K562 (cell line): ENCODE measurements around the gene CUL5. TPM values are rescaled to one million over a fixed set of nuclear protein-coding genes. Genes with fewer than 3 reads are reported as not detected.

Experiments used
- ATAC-seq: fragments of 200-7000 bp; cut with Tn5 transposase; 3 replicates; pipeline ENCODE4 v1.9.1; 2020; ENCODE audit warnings: moderate library complexity
- BruUV-seq: library from RNA; stranded (reverse); fragments of 400-500 nt; replicated peaks from 2 replicates; lab custom pipeline; 2021; lab: Mats Ljungman, UMichigan
- CTCF ChIA-PET: fragments of 300-600 bp; formaldehyde crosslinking; extraction: SDS; loops from one replicate; lab custom pipeline; 2021; ENCODE audit warnings: low intra/inter-chr PET ratio; lab: Yijun Ruan, JAX
- POLR2A ChIA-PET: fragments of 300-600, 350-650 bp; sonication (Branson Sonifier 250); formaldehyde crosslinking; extraction: SDS; loops from one replicate; lab custom pipeline; 2021; ENCODE audit warnings: antibody characterized with exemption, inconsistent platforms; lab: Yijun Ruan, JAX
- DNase-seq, 4 experiments: peaks; one replicate each; pipeline versions ENCODE4 v3.0.0 to v3.0.0-alpha.2; 2011 to 2018; ENCODE audit warnings: low spot score in 3 of 4, mixed read lengths in 3 of 4; ENCODE audit errors: extremely low read depth in 1 of 4
- FAIRE-seq: peaks from 2 replicates; lab custom pipeline; 2011; peaks lifted over from hg19 to GRCh38; lab: Jason Lieb, UNC
- H2AFZ ChIP-seq: 2 replicates; pipeline ENCODE4 v1.6.0; 2011; ENCODE audit warnings: low read depth, low read length, control low read depth, inconsistent platforms
- H3K27ac ChIP-seq: fragments of 200-600 bp; 3 replicates; pipeline ENCODE4 v1.8.0; 2011; ENCODE audit warnings: low read depth, mild to moderate bottlenecking, control low read depth, inconsistent platforms, low read length, moderate library complexity, mixed read lengths; ENCODE audit errors: extremely low read depth
- H3K27me3 ChIP-seq, 2 experiments: fragments of 300-600 bp in 1 of 2; 2 replicates in 1 of 2; 3 replicates in 1 of 2; pipeline versions ENCODE4 v1.6.0 to v1.8.0; 2011; ENCODE audit warnings: inconsistent platforms in 2 of 2, low read length in 2 of 2, mild to moderate bottlenecking in 1 of 2, mixed read lengths in 1 of 2, moderate library complexity in 1 of 2; ENCODE audit not compliant: control insufficient read depth in 2 of 2, insufficient read depth in 2 of 2
- H3K36me3 ChIP-seq: fragments of 300-600 bp; 3 replicates; pipeline ENCODE4 v1.8.0; 2011; ENCODE audit warnings: mild to moderate bottlenecking, low read length, inconsistent platforms; ENCODE audit not compliant: control insufficient read depth, insufficient read depth
- H3K4me1 ChIP-seq, 2 experiments: fragments of 200-600 bp in 1 of 2; replicated peaks in 1 of 2; 2 replicates in 1 of 2; 3 replicates in 1 of 2; pipeline versions ENCODE4 v1.5.1 to v1.8.0; 2011; ENCODE audit warnings: inconsistent platforms in 2 of 2, low read length in 2 of 2, mild to moderate bottlenecking in 1 of 2, mixed read lengths in 1 of 2, moderate library complexity in 1 of 2; ENCODE audit not compliant: control insufficient read depth in 2 of 2, insufficient read depth in 2 of 2
- H3K4me2 ChIP-seq: 2 replicates; pipeline ENCODE4 v1.6.1; 2011; ENCODE audit warnings: low read length, control low read depth, inconsistent platforms, mixed read lengths; ENCODE audit not compliant: insufficient read depth
- H3K4me3 ChIP-seq: fragments of 200-600 bp; sonication (generic), shearing (Covaris generic); 2 replicates; pipeline ENCODE4 v1.5.1; 2016; ENCODE audit warnings: control low read depth, inconsistent platforms
- H3K79me2 ChIP-seq: fragments of 200-600 bp; 3 replicates; pipeline ENCODE4 v1.8.0; 2011; ENCODE audit warnings: low read length, inconsistent platforms; ENCODE audit not compliant: control insufficient read depth, insufficient read depth
- H3K9ac ChIP-seq, 2 experiments: 2 replicates each; pipeline versions ENCODE4 v1.6.0 to v1.6.1; 2011; ENCODE audit warnings: low read depth in 2 of 2, low read length in 2 of 2, control low read depth in 1 of 2, inconsistent platforms in 1 of 2, mild to moderate bottlenecking in 1 of 2, mixed read lengths in 1 of 2; ENCODE audit not compliant: insufficient read depth in 1 of 2
- H3K9me1 ChIP-seq: one replicate; pipeline ENCODE4 v1.6.0; 2011; ENCODE audit warnings: inconsistent platforms, mild to moderate bottlenecking, low read length, moderate library complexity; ENCODE audit not compliant: control insufficient read depth, insufficient read depth
- H3K9me3 ChIP-seq: replicated peaks from 2 replicates; pipeline ENCODE4 v1.5.1; 2011; ENCODE audit warnings: low read depth, low read length, inconsistent platforms; ENCODE audit not compliant: control insufficient read depth, insufficient read depth
- H4K20me1 ChIP-seq: replicated peaks from 2 replicates; pipeline ENCODE4 v1.6.1; 2011; ENCODE audit warnings: low read length, inconsistent platforms, mixed read lengths; ENCODE audit not compliant: control insufficient read depth, insufficient read depth
- ARNT ChIP-seq, 2 experiments: fragments of 450-650 bp; IDR thresholded peaks; 2 replicates each; pipeline ENCODE4 v1.6.1; 2016; ENCODE audit warnings: mild to moderate bottlenecking in 1 of 2
- ILF3 ChIP-seq: fragments of 450-650 bp; IDR thresholded peaks from 2 replicates; pipeline ENCODE4 v1.6.1; 2018; ENCODE audit warnings: antibody characterized with exemption, mild to moderate bottlenecking, moderate library complexity, borderline replicate concordance
- MECOM ChIP-seq: fragments of 250-450 bp; sonication (Bioruptor Pico); IDR thresholded peaks from 2 replicates; pipeline ENCODE4 v1.8.0; 2022; ENCODE audit warnings: inconsistent platforms
- NR4A1 ChIP-seq, 2 experiments: fragments of 250-450 bp in 1 of 2; fragments of 450-650 bp in 1 of 2; sonication (Bioruptor Pico) in 1 of 2; IDR thresholded peaks; 2 replicates each; pipeline versions ENCODE4 v1.4.0 to v1.6.1; 2016 to 2020; ENCODE audit warnings: mild to moderate bottlenecking in 2 of 2, missing compliant biosample characterization in 1 of 2, missing genetic modification characterization in 1 of 2, moderate library complexity in 1 of 2
- PCBP1 ChIP-seq: fragments of 200-400 bp; formaldehyde crosslinking; IDR thresholded peaks from 2 replicates; pipeline ENCODE4 v1.6.1; 2018; ENCODE audit warnings: mild to moderate bottlenecking, low read depth, low read length; ENCODE audit not compliant: poor library complexity, severe bottlenecking
- TCF3 ChIP-seq: sonication (generic); formaldehyde crosslinking; IDR thresholded peaks from 2 replicates; pipeline ENCODE4 v1.4.0; 2020; ENCODE audit warnings: mild to moderate bottlenecking, missing genetic modification reagents
- THRB ChIP-seq: fragments of 450-650 bp; formaldehyde crosslinking; conservative IDR thresholded peaks from 2 replicates; pipeline ENCODE4 v1.4.0; 2022; ENCODE audit warnings: mild to moderate bottlenecking, missing genetic modification characterization
- ZBED1 ChIP-seq: IDR thresholded peaks from 2 replicates; pipeline ENCODE4 v1.6.1; 2014
- ZNF785 ChIP-seq: fragments of 250-450 bp; sonication (Bioruptor Pico); IDR thresholded peaks from 2 replicates; pipeline ENCODE4 v1.4.0; 2020; ENCODE audit warnings: mild to moderate bottlenecking
- ZZZ3 ChIP-seq: fragments of 450-650 bp; IDR thresholded peaks from 2 replicates; pipeline ENCODE4 v1.6.1; 2016; ENCODE audit warnings: antibody characterized with exemption, mild to moderate bottlenecking, moderate library complexity
- WGBS: fragments of 100-300 bp; shearing (Covaris generic); methylation state at CpG from one replicate; pipeline ENCODE4 v1.1.6; 2016; ENCODE audit warnings: low coverage, mixed read lengths; ENCODE audit not compliant: insufficient coverage; ENCODE audit errors: missing lambda C conversion rate; 5-methylcytosine and 5-hydroxymethylcytosine counted together
- in situ Hi-C: fragments of 300-500 bp; cut with MboI; formaldehyde crosslinking; loops from 4 replicates; pipeline ENCODE4 v1.15.0; 2018; ENCODE audit warnings: inconsistent platforms, mixed read lengths
- intact Hi-C: fragments of 100-400 bp; cut with micrococcal nuclease; formaldehyde crosslinking; loops from 2 replicates; pipeline ENCODE4 v1.14.2; 2022
- polyA plus RNA-seq, 8 experiments: library from polyadenylated mRNA; depleted of rRNA in 4 of 8; stranded (reverse) in 5 of 8; unstranded in 3 of 8; fragments of >200 nt; fragmentation: Nextera tagmentation in 2 of 8; fragmentation: Illumina TruSeq in 1 of 8; extraction: Ambion mirVana in 2 of 8; extraction: Trizol in 1 of 8; gene quantifications; 2 replicates each; pipeline versions ENCODE4 v1.2.1 to v1.2.3, GENCODE V29; 2011 to 2014; ENCODE audit warnings: inconsistent platforms in 1 of 8, missing spikeins in 1 of 8
- total RNA-seq, 7 experiments: library from RNA; depleted of rRNA in 6 of 7; stranded (reverse); fragments of >200 nt in 6 of 7; fragmentation: Illumina TruSeq in 2 of 7; extraction: Trizol in 2 of 7; gene quantifications; 2 replicates each; pipeline versions ENCODE4 v1.2.1 to v1.2.3, GENCODE V29; 2011 to 2021; ENCODE audit warnings: low replicate concordance in 1 of 7

Gene CUL5
- total and polyA plus RNA-seq, 9 of the 15 experiments (the other 6 are each of a cell fraction or from before 2014, with no cell fraction given), result 14.3 to 45.9 (median 23.0) TPM

- no peak overlapping the region for H3K27ac ChIP-seq
- H4K20me1 ChIP-seq, result no peaks in the 10 kb centered on the region
- in situ Hi-C loops, result no loop called here
- H3K9me3 ChIP-seq, result no peaks in the 10 kb centered on the region
- intact Hi-C loops, result no loop called here
- H3K9me1 ChIP-seq, result no peaks in the 10 kb centered on the region
- H3K27me3 ChIP-seq, result peaks cover 4 to 8% of the 10 kb centered on the region in 2 experiments; a peak in 4 of 5 replicates
- ChIA-PET POLR2A (no interaction called here), CTCF (no interaction called here)
- no peak for DNase-seq
- WGBS, result 0% methylated on average over 1 of the region's 1 CpG
- H2AFZ ChIP-seq, result no peak overlapping the region
- no peak overlapping the region for H3K4me3 ChIP-seq
- no peak overlapping the region for H3K4me2 ChIP-seq
- no peak for ATAC-seq
- FAIRE-seq, result no peak
- no peaks in the 10 kb centered on the region for H3K4me1 ChIP-seq
- no peak overlapping the region for H3K9ac ChIP-seq
- BruUV-seq, result no TSS peak
- no peaks in the 10 kb centered on the region for H3K79me2 ChIP-seq
- no peaks in the 10 kb centered on the region for H3K36me3 ChIP-seq
- TF ChIP-seq PCBP1, result no peak
- TF ChIP-seq ARNT (IDR thresholded peaks at IDR 0.05), result no peak
- TF ChIP-seq ZBED1, result no peak
- TF ChIP-seq ZNF785 (CRISPR knock-in tag), result no peak
- no peak for TF ChIP-seq ZZZ3
- TF ChIP-seq NR4A1 (CRISPR knock-in tag; IDR thresholded peaks at IDR 0.05), result no peak
- no peak for TF ChIP-seq NR4A1 (tag; IDR thresholded peaks at IDR 0.05)
- TF ChIP-seq TCF3 (CRISPR knock-in tag), result no peak
- no peak for TF ChIP-seq THRB (CRISPR knock-in tag)
- no peak for TF ChIP-seq MECOM (CRISPR knock-in tag)
- no peak for TF ChIP-seq ILF3
- TF ChIP-seq, all 486 proteins: peak for 0
Observed at GRCh38 chr11:107973641-107974040, 35.1 kb upstream of the CUL5 start.
